HepG2 (cell line): ENCODE measurements around the gene TK2. TPM values are rescaled to one million over a fixed set of nuclear protein-coding genes. Genes with fewer than 3 reads are reported as not detected.

ENCODE experiments used
- ATAC-seq: fragments of 200-7000 bp; cut with Tn5 transposase; 3 replicates; pipeline ENCODE4 v1.9.1; 2020; ENCODE audit warnings: mild to moderate bottlenecking, moderate library complexity
- BruUV-seq: library from RNA; stranded (reverse); fragments of 400-500 nt; replicated peaks from 2 replicates; lab custom pipeline; 2021; lab: Mats Ljungman, UMichigan
- CTCF ChIA-PET: fragments of 300-600 bp; formaldehyde crosslinking; extraction: SDS; loops from one replicate; lab custom pipeline; 2021; ENCODE audit warnings: low total read pairs, inconsistent platforms, low intra/inter-chr PET ratio; lab: Yijun Ruan, JAX
- POLR2A ChIA-PET: fragments of 350-600 bp; sonication (Branson Sonifier 250); formaldehyde crosslinking; loops from one replicate; lab custom pipeline; 2020; ENCODE audit warnings: antibody characterized with exemption, inconsistent platforms; lab: Yijun Ruan, JAX
- DNase-seq: peaks from one replicate; pipeline ENCODE4 v3.0.0-alpha.2; 2015; ENCODE audit warnings: low spot score
- FAIRE-seq: peaks from 3 replicates; lab custom pipeline; 2011; peaks lifted over from hg19 to GRCh38; lab: Jason Lieb, UNC
- H2AFZ ChIP-seq: one replicate; pipeline ENCODE4 v1.6.1; 2011; ENCODE audit warnings: low read length, inconsistent platforms
- H3K27ac ChIP-seq: fragments of 300-600 bp; 3 replicates; pipeline ENCODE4 v1.8.0; 2011; ENCODE audit warnings: mixed run types, mild to moderate bottlenecking, mixed read lengths, low read length, inconsistent platforms; ENCODE audit not compliant: insufficient read depth; ENCODE audit errors: extremely low read length
- H3K27me3 ChIP-seq, 2 experiments: fragments of 200-600 bp in 1 of 2; 2 replicates in 1 of 2; 3 replicates in 1 of 2; pipeline versions ENCODE4 v1.6.0 to v1.8.0; 2011; ENCODE audit warnings: low read length in 2 of 2, mild to moderate bottlenecking in 2 of 2, moderate library complexity in 2 of 2, inconsistent platforms in 1 of 2; ENCODE audit not compliant: insufficient read depth in 2 of 2, control insufficient read depth in 1 of 2
- H3K36me3 ChIP-seq, 2 experiments: fragments of 200-600 bp in 1 of 2; replicated peaks in 1 of 2; 2 replicates in 1 of 2; 3 replicates in 1 of 2; pipeline versions ENCODE4 v1.5.1 to v1.8.0; 2011; ENCODE audit warnings: low read length in 2 of 2, inconsistent platforms in 1 of 2; ENCODE audit not compliant: insufficient read depth in 2 of 2, control insufficient read depth in 1 of 2
- H3K4me1 ChIP-seq: 2 replicates; pipeline ENCODE4 v1.5.1; 2012; ENCODE audit warnings: low read length, inconsistent platforms; ENCODE audit not compliant: insufficient read depth
- H3K4me2 ChIP-seq: 2 replicates; pipeline ENCODE4 v1.6.0; 2011; ENCODE audit warnings: low read depth, low read length, inconsistent platforms
- H3K4me3 ChIP-seq, 3 experiments: fragments of 200-600 bp in 1 of 3; sonication (generic), shearing (Covaris generic) in 1 of 3; replicated peaks in 1 of 3; 2 replicates each; pipeline ENCODE4 v1.5.1; 2011 to 2016; ENCODE audit warnings: low read length in 3 of 3, inconsistent platforms in 2 of 3, low read depth in 2 of 3, mild to moderate bottlenecking in 2 of 3, control low read depth in 1 of 3, mixed read lengths in 1 of 3; ENCODE audit not compliant: insufficient read depth in 1 of 3
- H3K79me2 ChIP-seq: one replicate; pipeline ENCODE4 v1.6.1; 2011; ENCODE audit warnings: low read length, inconsistent platforms; ENCODE audit not compliant: insufficient read depth
- H3K9ac ChIP-seq: 2 replicates; pipeline ENCODE4 v1.6.0; 2011; ENCODE audit warnings: mild to moderate bottlenecking, low read depth, low read length, inconsistent platforms; ENCODE audit not compliant: insufficient read depth
- H3K9me3 ChIP-seq: 2 replicates; pipeline ENCODE4 v1.5.1; 2012; ENCODE audit warnings: mild to moderate bottlenecking, low read length
- H4K20me1 ChIP-seq: 2 replicates; pipeline ENCODE4 v1.6.0; 2011; ENCODE audit warnings: inconsistent platforms, mild to moderate bottlenecking, low read length, moderate library complexity; ENCODE audit not compliant: insufficient read depth
- HOXA9 ChIP-seq: sonication (generic); formaldehyde crosslinking; IDR thresholded peaks from 2 replicates; pipeline ENCODE4 v1.8.1; 2022; ENCODE audit warnings: missing genetic modification reagents, mild to moderate bottlenecking, moderate library complexity, borderline replicate concordance
- KLF6 ChIP-seq: IDR thresholded peaks from 2 replicates; pipeline ENCODE4 v1.8.0; 2016; ENCODE audit warnings: missing biosample characterization, missing genetic modification reagents
- MAZ ChIP-seq, 2 experiments: sonication (generic) in 1 of 2; formaldehyde crosslinking in 1 of 2; IDR thresholded peaks; 2 replicates each; pipeline versions ENCODE4 v1.5.0 to v1.6.1; 2012 to 2020; ENCODE audit warnings: low read depth in 2 of 2, mild to moderate bottlenecking in 2 of 2, borderline replicate concordance in 1 of 2, improper control_type of control experiment in 1 of 2, low read length in 1 of 2, missing genetic modification reagents in 1 of 2, moderate library complexity in 1 of 2
- NFYC ChIP-seq: IDR thresholded peaks from 2 replicates; pipeline ENCODE4 v1.6.1; 2016; ENCODE audit warnings: missing genetic modification reagents, missing compliant biosample characterization
- RXRB ChIP-seq: IDR thresholded peaks from 2 replicates; pipeline ENCODE4 v1.6.1; 2016; ENCODE audit warnings: borderline replicate concordance, missing genetic modification reagents, missing compliant biosample characterization
- SNAPC2 ChIP-seq: sonication (generic); formaldehyde crosslinking; IDR thresholded peaks from 2 replicates; pipeline ENCODE4 v1.8.1; 2022; ENCODE audit warnings: mild to moderate bottlenecking, missing genetic modification reagents
- ZC3H4 ChIP-seq: sonication (generic); formaldehyde crosslinking; IDR thresholded peaks from 2 replicates; pipeline ENCODE4 v1.4.0; 2020; ENCODE audit warnings: missing genetic modification reagents, borderline replicate concordance
- WGBS: methylation state at CpG from one replicate; pipeline ENCODE4 v1.1.6; 2017; ENCODE audit warnings: low lambda C conversion rate; 5-methylcytosine and 5-hydroxymethylcytosine counted together
- in situ Hi-C: cut with HindIII; loops from 2 replicates; pipeline ENCODE4 v1.10.0; 2017; ENCODE audit warnings: low pct_unique_long_range_greater_than_20kb; ENCODE audit not compliant: extremely low pct_ligation_motif_present
- intact Hi-C: fragments of 100-400 bp; cut with micrococcal nuclease; formaldehyde crosslinking; loops from one replicate; pipeline ENCODE4 v1.10.0; 2022; ENCODE audit not compliant: unreplicated experiment
- polyA plus RNA-seq, 8 experiments: library from polyadenylated mRNA; depleted of rRNA in 3 of 8; stranded (reverse) in 7 of 8; unstranded in 1 of 8; fragments of >200 nt; fragmentation: Illumina TruSeq in 4 of 8; extraction: Trizol in 4 of 8; gene quantifications; 2 replicates each; pipeline versions ENCODE4 v1.2.1 to v1.2.3, GENCODE V29; 2011 to 2016; ENCODE audit warnings: low read depth in 4 of 8, missing spikeins in 1 of 8, mixed read lengths in 1 of 8; ENCODE audit not compliant: insufficient read depth in 1 of 8
- total RNA-seq, 5 experiments: library from RNA; depleted of rRNA; stranded (reverse); fragments of >200 nt; fragmentation: Illumina TruSeq; extraction: Trizol; gene quantifications; 2 replicates each; pipeline ENCODE4 v1.2.3, GENCODE V29; 2016; ENCODE audit warnings: low read depth in 1 of 5
- TF ChIP-seq, protein P1 (sequence below): sonication (generic); formaldehyde crosslinking; IDR thresholded peaks from 2 replicates; pipeline ENCODE4 v1.8.1; 2023; ENCODE audit warnings: missing genetic modification reagents, mild to moderate bottlenecking, borderline replicate concordance
- TF ChIP-seq, protein P2 (sequence below), 2 experiments: sonication (generic) in 1 of 2; formaldehyde crosslinking in 1 of 2; IDR thresholded peaks; 2 replicates each; pipeline versions ENCODE4 v1.6.1 to v1.9.0; 2014 to 2022; ENCODE audit warnings: antibody characterized with exemption in 1 of 2, borderline replicate concordance in 1 of 2, inconsistent platforms in 1 of 2, low read depth in 1 of 2, missing genetic modification reagents in 1 of 2

Gene TK2
- total and polyA plus RNA-seq, 2 of the 13 experiments (the other 11 are each of a cell fraction or from before 2014, with no cell fraction given): 18.7 to 21.0 TPM

DNA sequence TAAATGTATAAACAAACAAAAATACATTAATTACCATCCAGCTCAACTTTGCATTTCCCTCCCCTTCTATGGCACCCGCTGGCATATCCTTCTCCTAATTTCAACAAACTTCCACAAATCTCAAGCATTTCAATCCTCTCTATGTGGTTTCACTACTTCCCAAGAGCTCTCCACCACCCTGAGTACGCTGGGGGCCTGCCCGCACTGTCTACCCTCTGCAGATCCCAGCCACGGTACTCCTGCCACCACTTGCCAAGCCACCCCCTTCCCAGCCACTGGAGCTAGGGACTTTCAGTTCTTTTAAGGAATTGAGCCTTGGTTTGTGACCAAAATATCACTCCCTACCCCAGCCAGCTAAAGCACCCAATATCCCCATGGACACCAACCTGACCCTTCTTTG is 1.9 kb downstream of the TK2 start:
- no peak for FAIRE-seq

More for the DNA sequence above, 1.9 kb downstream of the TK2 start:
- Histone ChIP-seq H3K4me2 (0 out of 2 replicates have a peak overlapping the region, but pooled peaks have one; percentile 95), H4K20me1 (no peaks in the 10 kb centered on the region), H2AFZ (no peak overlapping the region), H3K9ac (no peak overlapping the region), H3K36me3 (no peaks in the 10 kb centered on the region; a peak in 2 of 5 replicates), H3K4me1 (peaks cover 44% of the 10 kb centered on the region), H3K4me3 (no peak overlapping the region), H3K79me2 (peaks cover 4% of the 10 kb centered on the region), H3K9me3 (no peaks in the 10 kb centered on the region), H3K27ac (no peak overlapping the region), H3K27me3 (no peaks in the 10 kb centered on the region)
- ATAC-seq (no peak), DNase-seq (no peak)
- no TSS peak for BruUV-seq
- WGBS: 99% methylated on average over 4 of the region's 4 CpGs
- ChIA-PET POLR2A (interaction anchor here (2.0 to 2.2 kb wide), 2 partner anchors 11 to 31 kb away, joined by 5 to 6 read pairs; no protein-coding TSS in a partner anchor), CTCF (no interaction called here)
- in situ Hi-C loops (no loop called here), intact Hi-C loops (no loop called here)
- TF ChIP-seq KLF6 (CRISPR knock-in tag): no peak
- TF ChIP-seq, protein P1, sequence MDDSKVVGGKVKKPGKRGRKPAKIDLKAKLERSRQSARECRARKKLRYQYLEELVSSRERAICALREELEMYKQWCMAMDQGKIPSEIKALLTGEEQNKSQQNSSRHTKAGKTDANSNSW: no peak
- TF ChIP-seq MAZ (IDR thresholded peaks at IDR 0.05; ENCODE audit: borderline replicate concordance, low read depth, low read length): no peak
- TF ChIP-seq MAZ (CRISPR knock-in tag; IDR thresholded peaks at IDR 0.05; ENCODE audit: low read depth): 0 out of 2 replicates have a peak, but pooled peaks have one; percentile 20
- no peak for TF ChIP-seq SNAPC2 (CRISPR knock-in tag)
- no peak for TF ChIP-seq NFYC (CRISPR knock-in tag)
- no peak for TF ChIP-seq ZC3H4 (CRISPR knock-in tag)
- TF ChIP-seq HOXA9: no peak
- TF ChIP-seq, protein P2, sequence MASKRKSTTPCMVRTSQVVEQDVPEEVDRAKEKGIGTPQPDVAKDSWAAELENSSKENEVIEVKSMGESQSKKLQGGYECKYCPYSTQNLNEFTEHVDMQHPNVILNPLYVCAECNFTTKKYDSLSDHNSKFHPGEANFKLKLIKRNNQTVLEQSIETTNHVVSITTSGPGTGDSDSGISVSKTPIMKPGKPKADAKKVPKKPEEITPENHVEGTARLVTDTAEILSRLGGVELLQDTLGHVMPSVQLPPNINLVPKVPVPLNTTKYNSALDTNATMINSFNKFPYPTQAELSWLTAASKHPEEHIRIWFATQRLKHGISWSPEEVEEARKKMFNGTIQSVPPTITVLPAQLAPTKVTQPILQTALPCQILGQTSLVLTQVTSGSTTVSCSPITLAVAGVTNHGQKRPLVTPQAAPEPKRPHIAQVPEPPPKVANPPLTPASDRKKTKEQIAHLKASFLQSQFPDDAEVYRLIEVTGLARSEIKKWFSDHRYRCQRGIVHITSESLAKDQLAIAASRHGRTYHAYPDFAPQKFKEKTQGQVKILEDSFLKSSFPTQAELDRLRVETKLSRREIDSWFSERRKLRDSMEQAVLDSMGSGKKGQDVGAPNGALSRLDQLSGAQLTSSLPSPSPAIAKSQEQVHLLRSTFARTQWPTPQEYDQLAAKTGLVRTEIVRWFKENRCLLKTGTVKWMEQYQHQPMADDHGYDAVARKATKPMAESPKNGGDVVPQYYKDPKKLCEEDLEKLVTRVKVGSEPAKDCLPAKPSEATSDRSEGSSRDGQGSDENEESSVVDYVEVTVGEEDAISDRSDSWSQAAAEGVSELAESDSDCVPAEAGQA (IDR thresholded peaks at IDR 0.05; ENCODE audit: low read depth): no peak
- TF ChIP-seq, protein P2 (CRISPR knock-in tag; IDR thresholded peaks at IDR 0.05; ENCODE audit: borderline replicate concordance): no peak
- TF ChIP-seq RXRB (CRISPR knock-in tag): no peak
